NCI-H128 (cell line): ENCODE data around the gene IQCH.

Source experiments
- DNase-seq: peaks from one replicate; lab custom pipeline; 2025; ENCODE audit not compliant: unreplicated experiment; lab: John Stamatoyannopoulos, UW

Gene IQCH

DNA sequence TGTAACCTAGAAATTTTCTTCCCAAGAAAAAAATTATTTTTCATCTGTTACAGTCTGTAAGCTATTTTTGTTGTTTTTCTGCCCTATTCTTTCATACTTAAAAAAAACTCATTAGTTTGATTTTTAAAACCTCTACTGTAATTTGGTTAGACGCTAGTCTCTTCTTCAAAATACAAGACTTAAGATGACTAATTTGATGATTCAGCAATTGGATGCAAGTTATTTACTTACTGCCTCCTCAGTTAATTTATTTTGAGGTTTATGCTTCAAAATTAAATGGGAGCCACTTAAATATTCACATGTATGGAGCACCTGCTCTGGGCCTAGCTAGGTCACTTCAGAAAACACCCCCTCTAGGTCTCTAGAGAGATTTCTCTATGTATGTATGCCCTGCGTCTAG lies 132.4 kb downstream of the IQCH start:
- DNase-seq: no peak

DNA sequence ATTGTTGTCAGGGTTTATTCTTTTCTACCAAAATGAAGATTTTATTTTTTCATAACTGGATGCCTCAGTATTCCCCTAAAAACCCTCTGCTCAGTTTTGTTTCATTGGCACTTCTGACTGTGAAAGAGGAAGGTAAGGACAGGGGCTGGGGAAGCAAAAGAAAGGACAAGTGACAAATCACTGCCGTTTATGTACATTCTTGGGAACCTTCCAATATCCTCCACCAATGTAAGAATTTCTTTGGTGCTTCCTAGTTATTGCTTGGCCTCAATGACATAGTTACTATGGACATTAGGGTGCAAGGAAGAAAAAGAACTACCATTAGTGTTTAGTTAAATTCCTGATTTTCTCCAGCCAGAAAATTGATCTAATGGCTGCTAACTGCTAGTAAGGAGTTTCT lies 135.4 kb downstream of the IQCH start:
- no peak for DNase-seq

DNA sequence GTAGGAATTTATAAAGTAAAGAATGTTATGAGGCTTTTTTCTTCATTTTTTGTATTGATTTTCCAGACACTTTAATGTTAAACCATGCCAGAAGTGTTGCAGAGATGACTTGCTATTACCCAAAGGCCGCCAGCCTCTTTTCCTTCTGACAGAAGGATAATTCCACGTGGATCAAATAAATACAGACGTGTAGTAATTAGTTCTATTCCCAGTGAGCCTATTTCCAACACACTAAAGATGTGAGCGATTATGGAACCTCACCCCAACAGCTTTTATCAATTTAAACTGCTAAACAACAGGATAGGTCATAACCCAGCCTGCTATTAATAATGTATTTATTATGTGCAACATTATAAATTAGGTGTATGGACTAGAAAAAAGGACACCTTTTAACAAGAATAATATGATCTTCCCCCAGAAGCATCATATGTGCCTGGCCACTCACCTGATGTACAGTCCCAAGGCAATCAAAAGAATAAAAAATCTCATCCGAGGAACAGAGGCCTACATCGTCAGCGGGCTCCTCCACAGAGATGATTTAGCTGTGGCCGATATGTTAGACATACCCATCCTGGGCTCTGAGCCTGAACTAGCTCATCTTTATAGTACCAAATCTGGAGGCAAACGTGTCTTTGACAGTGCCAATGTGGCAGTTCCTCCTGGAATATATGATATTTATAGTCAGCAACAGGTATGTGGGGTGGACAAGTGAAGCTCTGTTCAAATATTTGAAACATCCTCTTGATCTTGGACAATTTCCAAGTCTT lies 140.5 kb downstream of the IQCH start:
- DNase-seq: no peak

DNA sequence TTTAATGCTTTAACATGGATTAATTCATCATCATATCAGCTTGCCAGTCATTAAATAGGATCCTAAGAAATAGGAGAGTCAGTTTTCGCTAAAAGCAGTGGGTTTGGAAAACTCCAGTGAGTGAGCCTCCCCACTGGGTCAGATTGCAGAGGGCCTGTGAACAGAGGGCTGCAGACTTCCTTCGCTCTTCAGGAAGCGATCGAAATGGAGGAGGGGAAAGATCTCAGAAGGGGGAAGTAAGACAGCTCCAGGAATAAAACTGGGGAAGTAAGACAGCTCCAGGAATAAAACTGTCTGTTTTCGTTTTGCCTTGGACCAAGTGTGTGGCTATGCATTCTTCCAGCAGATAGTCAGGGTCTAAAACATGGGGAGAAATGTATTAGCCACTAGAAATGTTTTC lies 141.5 kb downstream of the IQCH start:
- DNase-seq: no peak

DNA sequence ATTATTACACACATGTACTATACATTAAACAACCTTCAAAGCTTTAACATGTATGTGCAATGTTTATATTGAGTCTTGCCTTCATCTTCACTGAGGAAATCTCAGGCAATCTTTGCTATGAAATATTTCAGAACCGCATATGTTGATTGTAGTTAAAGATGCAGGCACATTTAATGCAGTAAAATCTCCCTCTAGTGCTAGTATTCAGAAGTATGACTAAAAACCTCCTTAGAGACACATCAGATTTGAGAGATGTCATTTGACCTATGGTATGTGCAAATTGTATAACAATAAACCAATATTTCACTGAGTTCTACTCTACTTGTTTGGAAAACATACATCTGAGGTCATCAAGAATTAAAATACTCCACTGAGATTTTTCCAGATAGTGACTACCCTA lies 142.6 kb downstream of the IQCH start:
- no peak for DNase-seq

DNA sequence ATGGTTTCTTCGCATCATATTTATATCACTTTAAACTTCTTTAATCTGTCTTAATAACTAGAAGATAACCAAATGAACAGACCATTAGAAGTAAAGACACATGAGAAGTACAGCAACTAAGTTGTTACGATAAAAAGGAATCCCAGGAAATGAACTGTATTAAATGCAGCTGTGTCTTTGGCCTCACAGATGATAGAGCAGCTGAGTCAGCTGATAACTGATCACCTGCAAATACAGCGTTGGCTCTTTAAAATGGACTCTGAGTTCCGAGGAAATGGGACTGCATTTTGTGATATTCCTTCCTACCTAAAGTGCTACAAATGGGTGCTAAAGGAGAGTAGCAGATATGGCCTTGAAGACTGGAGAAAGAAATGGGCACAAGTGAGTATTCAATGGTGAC lies 145.3 kb downstream of the IQCH start:
- DNase-seq: no peak

DNA sequence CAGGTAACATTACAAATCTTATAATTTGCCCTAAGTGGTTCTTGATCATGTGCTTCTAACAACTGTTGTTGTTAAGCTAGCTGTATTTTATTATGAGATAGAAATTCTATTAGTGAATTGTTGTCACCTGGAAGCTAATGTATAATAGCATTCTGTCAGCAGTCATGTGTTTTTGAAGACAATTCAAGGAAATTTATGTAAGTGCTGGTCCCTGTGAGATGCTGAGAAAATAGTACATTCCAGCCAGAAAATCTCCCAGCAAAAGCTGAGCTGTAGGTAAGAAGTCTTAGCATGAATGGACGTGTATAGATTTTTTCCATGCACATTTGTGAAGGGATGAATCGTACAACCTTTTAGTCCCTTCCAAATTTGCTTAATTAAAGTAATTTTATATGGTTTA lies 146.3 kb downstream of the IQCH start:
- no peak for DNase-seq

DNA sequence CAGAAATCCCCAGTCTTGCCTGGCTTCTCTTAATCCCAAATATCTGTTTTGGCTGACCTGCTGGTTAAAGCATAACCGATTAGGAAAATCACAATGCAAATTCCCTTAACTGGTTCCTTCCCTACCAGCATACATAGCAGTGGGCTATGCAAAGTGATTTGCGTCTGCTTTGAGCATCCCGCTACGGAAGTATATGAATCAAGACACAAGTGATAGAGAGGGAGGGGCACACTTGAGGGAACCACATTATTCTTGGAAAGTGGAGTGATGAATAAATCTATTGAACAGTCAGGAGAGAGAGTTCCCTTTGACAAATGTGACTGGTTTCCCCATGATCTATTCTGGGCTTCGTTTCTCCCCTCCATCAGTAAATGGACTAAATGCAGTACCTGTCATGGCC lies 146.8 kb downstream of the IQCH start:
- no peak for DNase-seq

DNA sequence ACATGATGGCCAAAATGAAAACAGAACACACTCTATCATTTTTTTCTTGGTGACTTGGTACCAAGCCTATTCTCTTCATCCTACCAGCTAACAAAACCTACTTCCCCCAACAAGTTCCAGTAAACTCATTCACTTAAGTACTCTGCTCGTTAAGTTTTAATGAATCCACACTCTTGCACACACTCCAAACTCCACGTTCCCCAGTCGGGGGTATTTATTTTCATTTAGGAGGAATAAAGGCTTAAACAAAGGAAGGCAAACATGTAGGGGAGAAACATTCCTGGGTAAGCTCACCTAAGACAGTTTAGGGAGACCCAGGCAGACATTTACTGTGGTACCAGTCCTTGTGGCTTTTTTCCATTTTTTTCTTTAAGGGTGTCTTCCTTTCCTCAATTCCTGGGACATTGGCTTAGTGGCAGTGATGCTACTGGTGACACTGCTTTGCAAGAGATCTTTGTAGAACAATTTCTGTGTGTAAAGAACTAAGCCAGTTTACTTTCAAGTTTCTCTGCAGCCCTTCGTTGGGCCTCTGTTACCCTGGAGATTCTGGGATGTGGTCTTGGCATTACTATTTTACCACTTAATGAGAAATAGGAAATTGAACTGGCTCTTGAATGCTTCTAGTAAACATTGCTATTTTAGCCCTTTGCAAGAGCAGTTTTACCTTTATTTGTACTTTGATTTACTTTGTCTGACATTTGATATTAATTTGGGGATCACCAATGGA lies 149.0 kb downstream of the IQCH start:
- DNase-seq: no peak

DNA sequence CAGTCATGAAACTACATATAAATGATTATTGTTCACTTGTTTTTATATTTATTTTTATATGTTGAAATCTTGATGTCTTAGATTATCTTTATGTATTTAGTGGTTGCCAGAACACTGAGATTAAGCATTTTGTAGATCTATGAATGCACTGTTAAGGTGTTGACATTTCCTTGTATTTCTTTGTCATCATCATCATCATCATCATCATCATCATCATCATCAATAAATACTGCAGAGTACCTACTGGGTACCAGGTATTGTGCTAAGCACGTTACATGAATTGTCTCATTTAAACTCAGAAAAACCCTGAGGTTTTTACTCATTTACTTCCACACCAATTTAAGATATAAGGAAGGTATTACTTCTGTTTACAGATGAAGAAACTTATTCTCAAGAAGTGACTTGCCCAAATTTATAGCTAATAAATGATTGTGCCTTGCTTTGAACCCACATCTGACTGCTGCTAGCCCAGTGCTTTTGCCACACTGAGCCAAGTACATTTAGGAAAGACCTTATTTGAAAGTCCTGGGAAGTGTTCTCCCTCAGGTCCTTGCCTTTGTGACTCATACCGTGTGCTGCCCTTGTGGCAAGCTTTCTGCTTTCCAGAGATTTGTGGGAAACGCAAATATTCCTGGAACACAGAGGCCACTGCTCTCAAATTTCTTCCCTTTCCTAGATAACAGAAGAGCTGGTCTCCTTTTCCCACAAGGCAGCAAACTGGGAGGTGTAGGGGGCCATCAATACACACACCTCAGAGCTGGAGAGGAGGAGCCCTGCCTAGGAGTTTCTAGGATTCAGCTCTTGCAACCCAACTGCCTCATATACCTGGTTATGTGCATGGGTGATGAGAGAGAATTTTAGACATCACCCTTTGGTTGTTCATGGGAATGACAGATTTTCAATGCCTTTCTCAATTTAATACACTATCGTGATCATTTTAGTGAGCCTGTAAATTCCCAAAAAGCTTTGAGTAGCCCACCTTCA lies 150.9 kb downstream of the IQCH start:
- no peak for DNase-seq

DNA sequence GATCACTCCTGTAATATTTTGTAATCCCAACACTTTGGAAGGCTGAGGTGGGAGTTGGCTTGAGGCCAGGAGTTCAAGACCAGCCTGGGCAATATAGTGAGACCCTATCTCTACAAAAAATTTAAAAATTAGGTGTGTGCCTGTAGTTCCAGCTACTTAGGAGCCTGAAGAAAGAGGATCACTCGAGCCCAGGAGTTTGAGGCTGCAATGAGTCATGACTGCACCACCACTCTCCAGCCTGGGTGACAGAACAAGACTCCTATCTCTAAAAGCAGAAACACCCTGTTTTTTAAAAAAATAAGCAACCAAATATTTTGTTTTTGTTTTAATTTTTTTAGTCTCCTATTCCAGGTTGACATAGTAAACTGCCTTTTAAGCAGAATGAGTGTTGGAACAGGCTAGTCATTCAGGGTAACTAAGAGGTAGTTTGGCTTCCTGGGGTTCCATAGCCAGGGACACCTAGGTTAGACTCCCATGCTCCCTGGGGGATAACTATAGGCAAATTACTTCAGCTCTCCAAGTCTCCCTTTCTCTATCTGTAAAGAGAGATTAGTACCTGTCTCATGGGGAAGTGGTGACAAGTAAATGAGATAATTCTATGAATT lies 151.8 kb downstream of the IQCH start:
- no peak for DNase-seq

DNA sequence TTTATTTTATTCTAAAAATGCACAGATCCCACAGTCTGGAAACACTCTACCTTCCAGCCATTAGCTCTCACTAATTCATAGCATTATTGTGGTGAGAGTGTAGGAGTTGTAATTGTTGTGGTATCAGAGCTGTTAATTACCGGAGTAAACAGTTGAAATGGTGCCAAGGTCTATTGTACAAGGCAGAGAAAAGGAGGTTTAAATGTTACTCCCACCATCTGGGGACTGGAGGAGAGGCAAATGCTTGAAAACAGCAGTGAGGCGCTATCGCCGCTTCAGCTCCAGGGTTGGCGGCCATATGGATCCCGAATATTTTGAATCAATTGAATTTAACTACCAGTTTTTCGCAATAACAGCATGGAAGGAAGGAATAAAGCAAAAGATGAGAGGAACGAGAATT lies 153.2 kb downstream of the IQCH start:
- no peak for DNase-seq

DNA sequence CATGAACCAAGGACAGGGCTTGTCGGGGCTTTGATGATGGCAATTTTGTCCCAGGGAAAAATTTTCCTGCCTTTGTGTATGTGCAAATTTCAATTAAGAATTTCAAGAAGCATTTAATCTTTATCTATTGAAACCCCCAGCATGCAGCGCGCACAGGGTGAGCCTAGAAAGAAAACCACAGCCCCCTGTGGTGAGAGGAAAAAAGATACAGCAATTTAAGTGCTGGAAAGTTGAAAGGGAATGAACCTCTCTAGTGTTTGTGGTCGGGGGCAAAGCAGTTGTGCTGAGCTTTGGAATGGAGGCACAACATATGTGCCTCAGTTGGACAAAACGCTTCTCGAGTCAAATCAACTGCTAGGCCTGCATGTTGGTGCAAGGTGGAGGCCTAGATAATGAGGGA lies 154.6 kb downstream of the IQCH start:
- DNase-seq: peak; percentile 29

DNA sequence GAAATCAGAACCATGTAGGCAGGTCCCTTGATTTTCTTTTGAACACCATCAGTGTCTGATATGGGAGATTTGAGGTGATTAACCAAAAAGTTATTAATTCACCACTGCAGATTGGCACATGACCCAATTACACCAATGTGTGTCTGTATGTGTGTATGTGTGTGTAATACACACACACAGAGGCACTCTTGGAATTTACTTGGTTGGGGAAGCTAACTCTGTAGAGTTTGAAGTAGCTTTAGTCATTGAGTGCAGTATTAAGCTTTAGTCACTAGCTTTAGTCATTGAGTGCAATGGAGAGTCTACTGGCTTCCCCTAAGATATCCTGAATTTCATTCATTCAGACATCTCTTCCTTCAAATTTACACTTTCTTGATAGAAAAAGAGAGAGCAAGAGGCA lies 156.9 kb downstream of the IQCH start:
- no peak for DNase-seq

DNA sequence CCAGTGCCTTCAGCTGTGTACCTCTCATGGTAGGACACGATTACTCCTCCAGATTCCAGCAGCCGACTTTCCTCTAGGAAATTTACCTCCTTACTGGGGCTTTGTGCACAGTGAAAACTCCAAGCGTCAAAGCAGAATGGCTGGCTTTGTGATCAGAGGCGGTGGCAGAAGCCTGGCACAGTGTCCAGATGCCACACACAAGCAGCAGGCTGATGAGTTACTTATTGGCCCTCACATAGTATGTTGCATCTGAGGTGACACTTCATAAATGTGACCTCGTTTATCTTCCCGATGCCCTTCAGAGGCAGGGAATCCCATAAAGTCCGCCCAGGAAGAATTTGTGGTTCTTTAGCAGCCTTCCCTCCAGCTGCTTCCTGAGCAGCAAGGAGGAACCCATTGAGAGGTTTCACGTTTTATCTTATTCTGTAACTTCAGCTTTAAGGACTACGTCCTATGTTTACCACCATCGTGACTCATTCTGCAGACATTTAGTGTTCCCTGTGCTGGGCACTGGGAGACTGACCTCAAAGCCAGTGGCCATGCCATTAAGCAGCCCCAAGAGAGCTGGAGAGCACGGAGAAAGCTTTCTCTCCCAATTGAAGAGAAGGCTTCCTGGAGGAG lies 159.3 kb downstream of the IQCH start:
- no peak for DNase-seq

DNA sequence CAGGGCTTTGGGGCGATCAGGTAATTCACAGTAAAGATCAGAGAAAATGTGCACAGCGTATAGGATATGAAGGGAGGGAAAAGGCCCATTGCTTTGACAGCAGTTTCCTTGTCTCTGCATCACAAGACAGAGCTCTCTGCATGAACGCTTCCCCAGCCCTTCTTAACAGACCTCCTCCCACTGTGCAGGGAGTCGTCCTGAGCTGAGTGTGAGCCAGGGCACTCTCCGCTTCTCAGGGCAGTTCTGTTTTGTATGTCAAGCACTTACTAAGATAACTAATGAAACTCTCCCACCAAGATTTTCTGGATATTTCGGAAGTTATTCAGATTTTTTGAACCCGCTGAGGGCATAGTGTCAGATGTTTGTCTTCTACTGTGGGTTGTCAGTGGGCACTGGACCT lies 160.6 kb downstream of the IQCH start:
- DNase-seq: no peak

DNA sequence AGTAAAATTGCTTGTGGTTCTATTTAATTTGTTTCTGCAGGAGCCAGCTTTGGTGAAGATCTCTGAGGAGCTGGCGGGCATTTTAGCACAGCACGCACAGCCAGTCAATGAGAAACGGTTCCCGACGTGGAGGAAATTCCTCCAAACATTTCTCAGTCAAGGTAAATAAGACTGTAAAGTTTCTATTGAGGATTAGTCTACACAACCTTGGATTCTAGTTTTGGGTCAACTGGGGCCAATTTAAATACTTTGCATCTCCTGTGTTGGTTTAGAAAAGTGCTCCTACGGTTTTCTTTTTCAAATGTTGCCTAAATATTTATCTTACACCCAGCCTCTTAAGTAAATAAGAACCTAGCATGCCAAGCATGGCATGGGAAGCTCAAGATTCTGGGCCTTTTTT lies 162.3 kb downstream of the IQCH start:
- no peak for DNase-seq

DNA sequence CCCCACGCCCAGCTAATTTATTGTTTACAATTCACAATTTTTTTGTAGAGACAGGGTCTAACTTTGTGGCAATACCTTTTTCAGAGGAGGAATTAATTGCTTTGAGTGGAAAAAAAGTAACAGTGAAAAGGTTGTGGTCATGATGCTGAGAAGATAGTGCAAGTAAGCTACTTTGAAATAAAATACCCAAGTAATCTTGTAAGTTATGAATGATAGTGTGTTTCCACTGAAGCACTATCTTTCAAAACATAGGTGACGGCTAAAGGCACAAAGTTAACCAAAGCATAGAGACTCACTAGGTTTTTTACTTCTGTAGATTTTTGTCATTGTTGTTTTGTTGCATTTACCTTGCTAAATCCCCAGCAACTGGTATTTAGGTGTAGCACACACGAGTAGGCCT lies 165.1 kb downstream of the IQCH start:
- DNase-seq: no peak

DNA sequence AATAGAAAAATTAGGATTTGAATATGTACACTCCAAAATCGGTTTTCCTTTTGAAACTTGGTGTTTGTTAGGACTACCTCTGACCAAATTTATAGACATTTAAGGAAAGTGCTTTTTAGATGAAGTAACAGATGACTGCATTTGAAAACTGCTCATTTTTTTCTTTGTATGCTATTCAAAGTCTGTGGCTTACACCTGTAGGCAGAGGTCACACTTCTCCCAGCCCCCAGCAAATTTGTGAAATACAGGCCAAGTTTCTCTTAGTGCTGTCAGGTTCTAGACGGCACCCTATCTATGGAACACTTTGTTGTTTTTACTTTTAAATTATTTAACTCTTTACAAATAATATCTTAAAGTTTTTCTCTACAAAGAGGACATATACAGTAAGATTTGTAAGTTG lies 165.6 kb downstream of the IQCH start:
- no peak for DNase-seq

DNA sequence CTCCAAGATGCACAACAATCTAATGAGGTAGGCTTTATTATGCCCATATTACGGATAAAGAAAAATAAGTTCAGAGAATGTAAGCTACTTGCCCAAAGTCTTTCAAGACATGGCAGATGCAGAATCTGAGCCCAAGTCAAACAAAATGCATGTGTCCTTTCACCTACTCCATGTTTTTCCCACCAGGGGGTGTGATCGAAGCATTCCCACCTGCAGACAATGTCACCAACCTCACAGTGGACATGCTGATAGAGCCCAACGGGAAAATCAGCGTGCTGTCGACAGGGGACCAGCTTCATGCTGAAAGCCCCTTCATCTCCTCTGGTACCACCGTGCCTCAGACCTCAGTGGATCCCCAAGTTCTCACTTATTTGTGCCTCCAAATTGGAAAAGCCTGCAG lies 166.5 kb downstream of the IQCH start:
- no peak for DNase-seq

DNA sequence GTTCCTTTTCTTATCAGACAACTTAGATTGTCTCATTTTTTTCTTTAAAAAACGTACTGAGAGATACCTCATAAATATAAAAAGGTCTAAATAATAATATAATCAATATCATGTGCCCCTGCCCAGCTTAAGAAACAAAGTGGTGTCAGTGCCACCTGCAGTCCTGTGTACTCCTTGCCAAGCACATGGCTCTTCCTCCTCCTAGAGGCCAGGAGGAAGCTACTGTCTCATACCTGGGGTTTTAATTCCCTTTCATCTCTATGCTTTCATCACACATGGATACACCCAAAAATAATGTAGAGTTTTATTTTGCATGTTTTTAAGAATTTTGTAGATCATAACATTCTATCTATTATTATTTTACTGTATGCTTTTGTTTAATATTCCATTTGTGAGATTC lies 167.7 kb downstream of the IQCH start:
- no peak for DNase-seq
